GM12864 (cell line): ENCODE results near the gene MAP2K5.

Experiments used
- DNase-seq: peaks from one replicate; pipeline ENCODE4 v3.0.0-alpha.2; 2011; ENCODE audit warnings: low read depth
- H3K4me3 ChIP-seq: 2 replicates; pipeline ENCODE4 v1.5.1; 2011; ENCODE audit warnings: mild to moderate bottlenecking, low read depth, low read length, control low read depth
- TF ChIP-seq, protein P1 (sequence below): IDR thresholded peaks from 2 replicates; pipeline ENCODE4 v1.5.1; 2011; ENCODE audit warnings: low read depth, mild to moderate bottlenecking, moderate library complexity, low read length, control low read depth, inconsistent platforms; ENCODE audit errors: missing control alignments

MAP2K5 gene

GRCh38 chr15:67768313-67768977 lies 225.9 kb downstream of the MAP2K5 start:
- TF ChIP-seq, protein P1, sequence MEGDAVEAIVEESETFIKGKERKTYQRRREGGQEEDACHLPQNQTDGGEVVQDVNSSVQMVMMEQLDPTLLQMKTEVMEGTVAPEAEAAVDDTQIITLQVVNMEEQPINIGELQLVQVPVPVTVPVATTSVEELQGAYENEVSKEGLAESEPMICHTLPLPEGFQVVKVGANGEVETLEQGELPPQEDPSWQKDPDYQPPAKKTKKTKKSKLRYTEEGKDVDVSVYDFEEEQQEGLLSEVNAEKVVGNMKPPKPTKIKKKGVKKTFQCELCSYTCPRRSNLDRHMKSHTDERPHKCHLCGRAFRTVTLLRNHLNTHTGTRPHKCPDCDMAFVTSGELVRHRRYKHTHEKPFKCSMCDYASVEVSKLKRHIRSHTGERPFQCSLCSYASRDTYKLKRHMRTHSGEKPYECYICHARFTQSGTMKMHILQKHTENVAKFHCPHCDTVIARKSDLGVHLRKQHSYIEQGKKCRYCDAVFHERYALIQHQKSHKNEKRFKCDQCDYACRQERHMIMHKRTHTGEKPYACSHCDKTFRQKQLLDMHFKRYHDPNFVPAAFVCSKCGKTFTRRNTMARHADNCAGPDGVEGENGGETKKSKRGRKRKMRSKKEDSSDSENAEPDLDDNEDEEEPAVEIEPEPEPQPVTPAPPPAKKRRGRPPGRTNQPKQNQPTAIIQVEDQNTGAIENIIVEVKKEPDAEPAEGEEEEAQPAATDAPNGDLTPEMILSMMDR: no peak
- no peak overlapping the region for H3K4me3 ChIP-seq
- no peak for DNase-seq

GRCh38 chr15:67769497-67770357 lies 227.2 kb downstream of the MAP2K5 start:
- TF ChIP-seq, protein P1: no peak

GRCh38 chr15:67770358-67770628 lies 227.8 kb downstream of the MAP2K5 start:
- DNase-seq: no peak
- TF ChIP-seq, protein P1: no peak
- no peak overlapping the region for H3K4me3 ChIP-seq

More at GRCh38 chr15:67769497-67770357, 227.2 kb downstream of the MAP2K5 start:
- DNase-seq: no peak
- no peak overlapping the region for H3K4me3 ChIP-seq

DNA sequence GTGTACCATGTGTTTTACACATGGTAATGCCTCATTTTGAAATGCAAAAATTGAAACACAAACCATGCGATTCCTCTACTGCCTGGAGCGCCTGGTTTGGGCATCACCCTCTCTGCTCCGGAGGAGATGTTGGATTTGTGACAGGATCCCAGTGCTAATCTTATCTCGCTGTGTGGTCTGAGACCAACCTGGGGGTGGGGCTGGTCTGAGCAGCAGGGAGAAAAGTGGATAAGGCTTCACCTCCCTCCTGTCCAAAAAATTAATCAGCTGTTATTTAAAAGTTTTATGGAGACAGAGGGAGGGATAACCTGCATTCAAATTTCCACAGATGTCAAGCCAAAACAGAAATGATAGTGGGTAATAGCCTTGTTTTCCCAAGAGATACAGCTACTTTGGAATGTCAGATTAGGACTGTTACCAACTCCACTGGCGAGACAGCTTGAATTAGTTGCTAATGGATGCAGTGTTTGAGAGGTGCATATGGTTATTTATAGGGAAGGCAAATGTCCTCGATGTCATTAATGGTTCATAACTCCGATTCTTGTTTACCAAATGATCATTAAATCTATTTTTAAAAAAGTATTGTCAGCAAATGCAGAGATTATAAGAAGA lies 228.8 kb downstream of the MAP2K5 start:
- TF ChIP-seq, protein P1: no peak
- no peak for DNase-seq
- no peak overlapping the region for H3K4me3 ChIP-seq

GRCh38 chr15:67774626-67775025 lies 232.1 kb downstream of the MAP2K5 start:
- no peak overlapping the region for H3K4me3 ChIP-seq
- no peak for DNase-seq

GRCh38 chr15:67775250-67775649 lies 232.7 kb downstream of the MAP2K5 start:
- no peak for DNase-seq

More at GRCh38 chr15:67774626-67775025, 232.1 kb downstream of the MAP2K5 start:
- TF ChIP-seq, protein P1: no peak

More at GRCh38 chr15:67775250-67775649, 232.7 kb downstream of the MAP2K5 start:
- H3K4me3 ChIP-seq: no peak overlapping the region
- TF ChIP-seq, protein P1: no peak
